Pancreas (tissue), 10 donors: ENCODE measurements around the gene C20orf141. TPM values are rescaled to one million over a fixed set of nuclear protein-coding genes. Genes with fewer than 3 reads are reported as not detected.
A peak's percentile ranks its signal among the peaks of the same experiment; 100 is the strongest.

Source experiments
- ATAC-seq, 4 donors: fragments of 200-7000 bp; cut with Tn5 transposase; one replicate each; pipeline versions ENCODE4 v1.8.0 to v1.9.1; 2020; ENCODE audit warnings: mild to moderate bottlenecking in 4 of 4, moderate library complexity in 4 of 4
- DNase-seq, 6 donors: peaks; one replicate each; pipeline ENCODE4 v3.0.0-alpha.2; 2020
- FAIRE-seq: peaks from 2 replicates; lab custom pipeline; 2012; peaks lifted over from hg19 to GRCh38; lab: Jason Lieb, UNC
- H3K27ac ChIP-seq, 4 donors: fragments of 200-600 bp; sonication (generic); 1 replicate in 3 of 4; 2 replicates in 1 of 4; pipeline versions ENCODE4 v1.5.0 to v1.8.0; 2020
- H3K27me3 ChIP-seq, 4 donors: fragments of 200-600 bp; one replicate each; pipeline ENCODE4 v1.8.0; 2021
- H3K36me3 ChIP-seq, 3 donors: fragments of 200-600 bp; sonication (generic) in 1 of 3; one replicate each; pipeline versions ENCODE4 v1.5.0 to v1.8.0; 2020 to 2021
- H3K4me1 ChIP-seq, 3 donors: fragments of 200-600 bp; one replicate each; pipeline ENCODE4 v1.8.0; 2021
- H3K4me3 ChIP-seq, 4 donors: fragments of 200-600 bp; sonication (generic) in 2 of 4; one replicate each; pipeline versions ENCODE4 v1.5.0 to v1.8.0; 2020 to 2021
- H3K9me3 ChIP-seq, 4 donors: fragments of 200-600 bp; one replicate each; pipeline ENCODE4 v1.8.0; 2021
- WGBS, 2 donors: extraction: QIAGEN DNeasy Blood & Tissue Kit; methylation state at CpG; one replicate each; pipeline ENCODE4 v1.1.7; 2013; 5-methylcytosine and 5-hydroxymethylcytosine counted together
- intact Hi-C, 3 donors: fragments of 100-400 bp; cut with DNase I; formaldehyde crosslinking; loops; one replicate each; pipeline versions ENCODE4 v1.11.1 to v1.14.2; 2022
- polyA plus RNA-seq, 2 donors: library from polyadenylated mRNA; stranded (reverse); fragments of 200-250 nt; gene quantifications; one replicate each; pipeline ENCODE4 v1.2.3, GENCODE V29; 2013
- total RNA-seq, 6 donors: library from RNA; stranded (reverse); fragmentation: NEBNext Ultra II Directional in 4 of 6; extraction: Animal tissue kit (Norgen Biotek cat#: 25700) in 4 of 6; gene quantifications; one replicate each; pipeline versions ENCODE4 v1.2.1 to v1.2.4, GENCODE V29; 2021 to 2023
- TF ChIP-seq, protein P1 (sequence below), 4 donors: fragments of 200-600 bp; sonication (generic) in 3 of 4; IDR thresholded peaks; one replicate each; pipeline versions ENCODE4 v1.5.0 to v1.8.0; 2021; ENCODE audit warnings: antibody characterized with exemption in 4 of 4
- donor health status: healthy with polysubstance abuse.
- donor health status: DM: no; HTN: no; CAD: no; lungs with moderate emphysema.
- donor health status: DM: no; HTN: no; CAD: no.
- donor health status: control.
- donor health status: control.
- donor health status: Bipolar disorder and iron deficiency.
- donor health status: DM: yes; HTN: yes; CAD: no.
- donor health status: DM: no; HTN: no; CAD: no.
- donor health status: DM: no; HTN: no; CAD: no.
- donor health status: DM: yes; HTN: yes; CAD: no.

The C20orf141 gene
- total and polyA plus RNA-seq, 8 donors: 0.19 TPM; not detected in 7

DNA sequence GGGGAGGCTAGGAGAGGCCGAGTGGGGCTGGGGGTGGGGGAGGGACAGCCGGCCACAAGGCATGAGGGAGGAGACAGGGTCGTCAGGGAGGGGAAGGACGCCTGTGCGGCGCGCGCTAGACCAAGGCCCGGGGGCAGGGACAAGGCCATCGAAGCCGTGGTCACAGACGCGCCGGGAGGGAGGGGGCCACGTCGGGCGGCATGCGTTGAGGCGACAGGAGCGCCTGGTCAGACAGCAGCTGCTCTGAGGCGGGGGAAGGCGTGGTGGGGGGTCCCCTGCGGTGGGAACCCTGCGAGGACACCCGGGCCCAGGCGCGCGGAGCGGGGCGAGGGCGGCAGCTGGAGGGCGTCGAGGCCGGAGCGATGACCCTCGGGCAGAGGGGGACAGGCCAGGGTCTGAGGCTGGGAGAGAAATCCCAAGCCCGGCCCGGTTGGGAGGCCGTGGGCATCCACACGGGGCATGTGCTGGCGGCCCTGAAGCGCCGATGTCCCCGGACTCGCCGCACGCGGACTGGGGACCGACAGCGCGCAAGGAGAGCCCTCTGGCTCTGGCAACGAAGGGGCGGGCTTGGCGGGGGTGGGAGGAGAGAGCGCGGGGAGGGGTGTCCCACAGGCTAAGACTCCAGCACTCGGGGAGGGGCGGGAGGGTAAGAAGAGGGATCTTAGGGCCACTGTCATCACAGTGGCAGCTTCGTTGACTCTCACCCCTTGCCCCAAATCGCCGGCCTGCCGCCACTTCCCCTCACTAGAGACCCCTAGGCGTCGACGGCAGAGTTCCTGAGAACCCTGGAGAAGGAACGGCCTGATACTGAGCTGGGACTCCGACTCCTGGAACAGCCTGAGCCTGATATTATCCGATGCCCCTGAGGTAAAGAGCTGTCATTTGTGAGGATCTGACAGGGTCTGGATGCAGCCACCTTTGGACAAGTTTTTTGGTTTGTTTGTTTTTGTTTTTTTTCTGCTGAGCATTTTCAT, 6.4 kb downstream of the C20orf141 start:
- Histone ChIP-seq H3K27ac (no peak overlapping the region), H3K36me3 (no peaks in the 10 kb centered on the region), H3K27me3 (no peaks in the 10 kb centered on the region), H3K4me1 (no peaks in the 10 kb centered on the region), H3K4me3 (no peak overlapping the region), H3K9me3 (no peaks in the 10 kb centered on the region)
- peak in 1 of 4 donors; percentile 16 for ATAC-seq
- FAIRE-seq: no peak
- DNase-seq: peak in 1 of 6 donors; percentile 61
- WGBS, 2 donors: 5 to 12% methylated on average over 56 to 68 of the region's 68 CpGs
- intact Hi-C loops: no loop called here
- TF ChIP-seq, protein P1, sequence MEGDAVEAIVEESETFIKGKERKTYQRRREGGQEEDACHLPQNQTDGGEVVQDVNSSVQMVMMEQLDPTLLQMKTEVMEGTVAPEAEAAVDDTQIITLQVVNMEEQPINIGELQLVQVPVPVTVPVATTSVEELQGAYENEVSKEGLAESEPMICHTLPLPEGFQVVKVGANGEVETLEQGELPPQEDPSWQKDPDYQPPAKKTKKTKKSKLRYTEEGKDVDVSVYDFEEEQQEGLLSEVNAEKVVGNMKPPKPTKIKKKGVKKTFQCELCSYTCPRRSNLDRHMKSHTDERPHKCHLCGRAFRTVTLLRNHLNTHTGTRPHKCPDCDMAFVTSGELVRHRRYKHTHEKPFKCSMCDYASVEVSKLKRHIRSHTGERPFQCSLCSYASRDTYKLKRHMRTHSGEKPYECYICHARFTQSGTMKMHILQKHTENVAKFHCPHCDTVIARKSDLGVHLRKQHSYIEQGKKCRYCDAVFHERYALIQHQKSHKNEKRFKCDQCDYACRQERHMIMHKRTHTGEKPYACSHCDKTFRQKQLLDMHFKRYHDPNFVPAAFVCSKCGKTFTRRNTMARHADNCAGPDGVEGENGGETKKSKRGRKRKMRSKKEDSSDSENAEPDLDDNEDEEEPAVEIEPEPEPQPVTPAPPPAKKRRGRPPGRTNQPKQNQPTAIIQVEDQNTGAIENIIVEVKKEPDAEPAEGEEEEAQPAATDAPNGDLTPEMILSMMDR (IDR thresholded peaks at IDR 0.05): no peak

DNA sequence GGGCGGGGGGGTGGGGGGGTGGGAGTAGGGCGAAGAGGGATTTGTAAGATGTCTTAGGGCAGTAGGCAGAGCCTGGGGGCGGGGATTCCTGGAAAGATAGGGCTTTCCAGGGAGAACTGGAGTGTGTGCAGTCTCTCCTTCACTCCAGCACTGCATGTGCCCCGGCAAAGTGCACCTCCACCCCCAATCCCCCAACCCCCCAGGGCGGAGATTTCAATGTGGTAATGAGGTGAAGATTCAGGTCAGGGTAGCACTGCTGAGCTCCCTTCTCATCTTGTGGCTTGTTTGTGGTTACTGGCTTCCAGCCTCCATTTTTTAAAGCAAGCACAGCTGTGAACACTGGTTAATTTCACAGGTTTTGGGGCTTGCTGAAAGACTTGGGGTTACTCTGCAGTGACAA, 7.3 kb downstream of the C20orf141 start:
- H3K4me1 ChIP-seq: no peaks in the 10 kb centered on the region
- no peak for FAIRE-seq
- peak in 1 of 4 donors; percentile 26 for ATAC-seq

DNA sequence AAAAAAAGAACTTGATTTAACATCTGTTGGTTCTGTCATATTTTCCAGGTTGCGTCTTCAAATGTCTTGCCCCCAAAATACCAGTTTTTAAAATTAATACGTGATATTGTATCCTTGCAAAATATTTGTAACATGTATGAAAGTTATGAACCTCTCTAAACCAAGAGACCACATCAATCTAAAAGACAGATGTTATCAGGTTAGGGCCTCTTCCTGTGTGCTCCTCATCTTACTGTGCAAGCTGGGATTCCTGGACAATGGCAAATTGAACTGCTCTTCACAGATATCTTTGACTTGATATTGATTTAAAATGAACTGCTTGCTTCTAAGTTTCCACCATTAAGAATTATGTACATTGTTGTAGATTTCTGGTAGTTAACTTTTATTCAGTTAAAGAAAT, 11.0 kb downstream of the C20orf141 start:
- no peak for FAIRE-seq

More for the DNA sequence above, 7.3 kb downstream of the C20orf141 start:
- no peaks in the 10 kb centered on the region for H3K36me3 ChIP-seq
- WGBS, 2 donors: 10 to 44% methylated on average over 5 of the region's 5 CpGs
- no peak overlapping the region for H3K27ac ChIP-seq
- TF ChIP-seq, protein P1 (IDR thresholded peaks at IDR 0.05): no peak
- DNase-seq: no peak
- H3K9me3 ChIP-seq: no peaks in the 10 kb centered on the region
- H3K27me3 ChIP-seq: peaks cover 0 to 3% (median 0%) of the 10 kb centered on the region in 4 donors
- intact Hi-C loops: no loop called here
- H3K4me3 ChIP-seq: no peak overlapping the region

DNA sequence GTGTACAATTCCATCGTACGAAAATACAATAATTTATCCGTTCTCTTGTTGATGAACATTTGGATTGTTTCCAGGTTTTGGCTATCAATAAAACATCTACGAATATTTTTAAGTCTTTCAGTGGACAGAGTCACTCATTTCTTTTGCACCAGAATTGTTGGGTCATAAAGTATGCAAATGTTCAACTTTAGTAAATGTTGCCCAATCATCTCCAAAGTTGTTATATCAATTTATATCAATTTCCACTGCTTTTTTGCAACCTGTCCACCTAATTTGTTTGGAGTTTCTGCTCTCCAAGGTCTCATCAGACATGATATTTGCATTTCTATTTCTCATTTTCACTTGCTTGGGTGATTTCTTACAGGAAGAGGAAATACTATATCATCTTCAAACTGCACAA, 11.9 kb downstream of the C20orf141 start:
- WGBS, 2 donors: 63 to 67% methylated on average over 4 of the region's 4 CpGs

More for the DNA sequence above, 11.0 kb downstream of the C20orf141 start:
- no peak for ATAC-seq
- H3K27me3 ChIP-seq: peaks cover 0 to 12% (median 3%) of the 10 kb centered on the region in 4 donors
- H3K9me3 ChIP-seq: no peaks in the 10 kb centered on the region
- no peaks in the 10 kb centered on the region for H3K4me1 ChIP-seq
- H3K4me3 ChIP-seq: no peak overlapping the region
- H3K36me3 ChIP-seq: no peaks in the 10 kb centered on the region
- TF ChIP-seq, protein P1 (IDR thresholded peaks at IDR 0.05): no peak
- H3K27ac ChIP-seq: no peak overlapping the region
- WGBS, 2 donors: 83 to 95% methylated on average over 2 of the region's 2 CpGs
- DNase-seq: no peak
- intact Hi-C loops: no loop called here

More for the DNA sequence above, 11.9 kb downstream of the C20orf141 start:
- H3K27me3 ChIP-seq: peaks cover 0 to 12% (median 3%) of the 10 kb centered on the region in 4 donors
- intact Hi-C loops: no loop called here
- DNase-seq: no peak
- no peaks in the 10 kb centered on the region for H3K9me3 ChIP-seq
- no peaks in the 10 kb centered on the region for H3K36me3 ChIP-seq
- H3K4me3 ChIP-seq: no peak overlapping the region
- TF ChIP-seq, protein P1 (IDR thresholded peaks at IDR 0.05): no peak
- ATAC-seq: no peak
- H3K4me1 ChIP-seq: no peaks in the 10 kb centered on the region
- no peak overlapping the region for H3K27ac ChIP-seq
- no peak for FAIRE-seq
